ENCODE results near the gene CDKN2B-AS1. TPM values are rescaled to one million over a fixed set of nuclear protein-coding genes. Genes with fewer than 3 reads are reported as not detected.

Gene CDKN2B-AS1
- total and polyA plus RNA-seq, 8 donors = 0.24 to 0.92 (median 0.55) TPM; not detected in 3

DNA sequence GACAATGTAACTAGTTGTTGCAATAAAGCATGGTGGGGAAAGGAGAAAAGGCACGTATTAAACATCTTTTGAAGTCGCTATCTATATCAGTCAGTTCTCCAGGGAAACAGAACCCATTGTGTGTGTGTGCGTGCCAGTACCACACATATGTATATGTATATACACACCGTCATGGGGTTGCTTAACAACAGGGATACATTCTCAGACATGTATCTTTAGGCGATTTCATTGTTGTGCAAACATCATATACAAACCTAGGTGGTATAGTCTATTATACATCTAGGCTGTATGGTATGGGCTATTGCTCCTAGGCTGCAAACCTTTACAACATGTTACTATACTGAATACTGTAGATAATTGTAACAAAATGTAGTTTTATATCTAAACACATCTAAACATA, 2.3 kb downstream of the CDKN2B-AS1 start:
- ATAC-seq (no peak), DNase-seq (no peak), FAIRE-seq (no peak)
- Histone ChIP-seq H3K27ac (no peak overlapping the region), H3K4me1 (peaks cover 0 to 4% (median 0%) of the 10 kb centered on the region in 3 donors), H3K27me3 (peaks cover 0 to 12% (median 0%) of the 10 kb centered on the region in 4 donors), H3K36me3 (no peaks in the 10 kb centered on the region), H3K4me3 (no peak overlapping the region), H3K9me3 (no peaks in the 10 kb centered on the region)
- TF ChIP-seq, protein P1, sequence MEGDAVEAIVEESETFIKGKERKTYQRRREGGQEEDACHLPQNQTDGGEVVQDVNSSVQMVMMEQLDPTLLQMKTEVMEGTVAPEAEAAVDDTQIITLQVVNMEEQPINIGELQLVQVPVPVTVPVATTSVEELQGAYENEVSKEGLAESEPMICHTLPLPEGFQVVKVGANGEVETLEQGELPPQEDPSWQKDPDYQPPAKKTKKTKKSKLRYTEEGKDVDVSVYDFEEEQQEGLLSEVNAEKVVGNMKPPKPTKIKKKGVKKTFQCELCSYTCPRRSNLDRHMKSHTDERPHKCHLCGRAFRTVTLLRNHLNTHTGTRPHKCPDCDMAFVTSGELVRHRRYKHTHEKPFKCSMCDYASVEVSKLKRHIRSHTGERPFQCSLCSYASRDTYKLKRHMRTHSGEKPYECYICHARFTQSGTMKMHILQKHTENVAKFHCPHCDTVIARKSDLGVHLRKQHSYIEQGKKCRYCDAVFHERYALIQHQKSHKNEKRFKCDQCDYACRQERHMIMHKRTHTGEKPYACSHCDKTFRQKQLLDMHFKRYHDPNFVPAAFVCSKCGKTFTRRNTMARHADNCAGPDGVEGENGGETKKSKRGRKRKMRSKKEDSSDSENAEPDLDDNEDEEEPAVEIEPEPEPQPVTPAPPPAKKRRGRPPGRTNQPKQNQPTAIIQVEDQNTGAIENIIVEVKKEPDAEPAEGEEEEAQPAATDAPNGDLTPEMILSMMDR (IDR thresholded peaks at IDR 0.05) = no peak
- WGBS, 2 donors = 87 to 89% methylated on average over 5 of the region's 5 CpGs
- intact Hi-C loops (cut with DNase I) = no loop called here

DNA sequence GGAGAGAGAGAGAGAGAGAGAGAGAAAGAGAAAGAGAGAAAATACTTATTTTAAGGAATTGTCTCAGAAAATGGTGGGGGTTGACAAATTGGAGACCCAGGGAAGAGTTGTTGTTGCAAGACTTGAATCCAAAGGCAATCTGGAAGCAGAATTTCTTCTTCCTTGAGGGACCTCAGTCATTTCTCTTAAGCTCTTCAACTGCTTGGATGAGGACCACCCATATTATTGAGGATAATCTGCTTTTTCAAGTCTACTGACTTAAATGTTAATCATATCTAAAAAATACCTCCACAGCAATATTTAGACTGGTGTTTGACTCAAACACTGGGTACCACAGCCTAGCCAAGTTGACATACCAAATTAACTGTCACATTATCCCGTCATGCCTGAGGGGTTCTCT, 2.9 kb downstream of the CDKN2B-AS1 start:
- Histone ChIP-seq H3K27ac (no peak overlapping the region), H3K27me3 (peaks cover 0 to 9% (median 0%) of the 10 kb centered on the region in 4 donors), H3K4me1 (peaks cover 0 to 4% (median 0%) of the 10 kb centered on the region in 3 donors), H3K9me3 (no peaks in the 10 kb centered on the region), H3K4me3 (no peak overlapping the region), H3K36me3 (no peaks in the 10 kb centered on the region)
- DNase-seq (no peak), ATAC-seq (no peak), FAIRE-seq (no peak)
- intact Hi-C loops (cut with DNase I) = no loop called here
- 84 to 91% methylated on average over 1 of the region's 1 CpG for WGBS, 2 donors
- TF ChIP-seq, protein P1 (IDR thresholded peaks at IDR 0.05) = no peak

DNA sequence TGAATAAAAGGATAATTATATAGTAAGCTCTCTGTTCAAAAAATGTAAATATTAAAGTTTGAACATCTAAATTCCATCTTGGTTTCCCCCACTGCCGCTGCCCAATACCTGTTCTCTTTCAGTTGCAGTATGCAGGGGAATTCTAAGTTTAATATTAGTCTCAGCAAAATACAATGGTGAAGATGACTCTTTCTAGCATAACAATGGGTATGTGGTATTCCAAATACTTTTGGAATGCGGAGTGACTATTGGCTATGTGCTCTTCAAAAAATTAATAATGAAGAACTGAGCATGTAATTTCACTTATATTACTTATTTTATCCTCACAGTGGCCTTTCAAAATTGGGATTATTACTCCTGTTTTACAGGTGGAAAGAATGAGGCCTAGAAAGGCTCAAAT, 3.4 kb downstream of the CDKN2B-AS1 start:
- TF ChIP-seq, protein P1 (IDR thresholded peaks at IDR 0.05) = no peak
- FAIRE-seq (no peak), ATAC-seq (no peak), DNase-seq (no peak)
- Histone ChIP-seq H3K9me3 (no peaks in the 10 kb centered on the region), H3K27me3 (peaks cover 0 to 6% (median 0%) of the 10 kb centered on the region in 4 donors), H3K4me1 (peaks cover 0 to 4% (median 0%) of the 10 kb centered on the region in 3 donors), H3K4me3 (no peak overlapping the region), H3K27ac (no peak overlapping the region), H3K36me3 (no peaks in the 10 kb centered on the region)
- intact Hi-C loops (cut with DNase I) = no loop called here
- 93 to 96% methylated on average over 2 of the region's 2 CpGs for WGBS, 2 donors

DNA sequence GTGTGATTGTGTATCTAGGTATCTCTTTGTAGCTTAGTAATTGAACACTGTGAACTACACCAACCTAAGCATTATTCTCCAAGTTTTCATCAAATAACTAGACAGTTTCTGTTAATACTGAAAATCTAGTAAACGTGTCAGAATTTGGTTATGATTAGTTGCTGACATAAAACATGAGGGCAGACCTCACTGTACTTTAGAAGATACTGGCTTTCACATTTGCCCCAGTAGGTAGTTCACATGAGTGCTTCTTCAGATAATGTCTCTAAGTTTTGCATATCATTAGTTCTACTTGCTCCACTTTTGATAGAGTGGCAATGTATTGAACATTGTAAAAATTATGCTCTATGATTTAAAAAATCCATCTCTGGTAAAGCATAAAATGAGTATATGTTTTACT, 7.4 kb downstream of the CDKN2B-AS1 start:
- Histone ChIP-seq H3K4me3 (no peak overlapping the region), H3K36me3 (no peaks in the 10 kb centered on the region), H3K4me1 (no peaks in the 10 kb centered on the region), H3K27ac (no peak overlapping the region), H3K27me3 (peaks cover 0 to 17% (median 1%) of the 10 kb centered on the region in 4 donors), H3K9me3 (no peaks in the 10 kb centered on the region)
- ATAC-seq = no peak
- WGBS, 2 donors = 62 to 69% methylated on average over 1 of the region's 1 CpG
- TF ChIP-seq, protein P1 (IDR thresholded peaks at IDR 0.05) = no peak
- no peak for DNase-seq
- intact Hi-C loops (cut with DNase I) = no loop called here
- FAIRE-seq = no peak

DNA sequence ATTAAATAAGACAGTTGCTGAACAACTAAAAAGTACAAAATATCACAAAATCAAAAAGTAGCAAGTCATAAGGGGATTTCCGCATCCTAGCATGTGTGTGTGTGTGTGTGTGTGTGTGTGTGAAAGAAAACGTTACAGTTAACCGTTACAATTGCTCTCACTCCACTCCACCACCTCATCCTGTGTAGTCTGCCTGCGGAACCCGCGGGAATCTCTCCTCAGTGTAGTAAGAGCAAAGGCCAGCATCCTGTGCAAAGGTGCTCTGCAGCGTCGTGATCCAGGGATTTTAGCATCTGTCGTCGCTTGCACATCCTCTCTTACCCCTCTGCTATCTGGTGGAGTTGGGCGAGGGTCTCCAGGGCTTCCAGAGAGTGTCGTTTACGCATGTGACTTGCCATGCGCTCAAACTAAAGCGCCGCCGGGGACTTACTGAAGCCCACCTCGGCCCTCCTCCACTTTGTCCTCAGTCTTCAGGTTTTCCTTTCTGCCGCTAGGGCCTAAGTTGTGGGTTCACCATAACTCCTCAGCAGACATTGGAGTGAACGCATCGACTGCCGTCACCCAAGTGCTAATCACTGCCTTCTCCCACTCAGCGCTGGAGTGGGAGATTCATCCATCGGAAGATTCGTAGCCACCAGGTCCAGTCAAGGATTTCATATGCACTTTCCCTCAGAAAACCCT, 10.6 kb downstream of the CDKN2B-AS1 start:
- whole genome bisulfite sequencing, 2 donors = 64 to 65% methylated on average over 25 of the region's 25 CpGs
- intact Hi-C loops (cut with DNase I) = loop anchor here in 1 of 3 donors (5.0 kb wide), 1 partner anchor 193 kb away; no protein-coding TSS in a partner anchor
- no peaks in the 10 kb centered on the region for H3K36me3 ChIP-seq
- peaks cover 0 to 11% (median 7%) of the 10 kb centered on the region in 3 donors for H3K4me1 ChIP-seq
- peaks cover 0 to 17% (median 1%) of the 10 kb centered on the region in 4 donors for H3K27me3 ChIP-seq
- no peaks in the 10 kb centered on the region for H3K9me3 ChIP-seq
- FAIRE-seq (no peak), ATAC-seq (no peak), DNase-seq (no peak)
- H3K27ac ChIP-seq = no peak overlapping the region
- TF ChIP-seq, protein P1 (IDR thresholded peaks at IDR 0.05) = no peak
- H3K4me3 ChIP-seq = no peak overlapping the region
